GM18499 (cell line): ENCODE measurements around the gene GPR61.

Source experiments
- ATAC-seq: cut with Tn5 transposase; IDR thresholded peaks from one replicate; pipeline ENCODE4 v1.9.1; 2021; ENCODE audit warnings: moderate number of reproducible peaks; ENCODE audit not compliant: insufficient read depth, unreplicated experiment

GPR61 gene

GRCh38 chr1:109532365-109533136 is 7.1 kb upstream of the GPR61 start:
- no peak for ATAC-seq

- ATAC-seq: no peak
Measured at GRCh38 chr1:109534307-109534858, 5.3 kb upstream of the GPR61 start.

- ATAC-seq: no peak
Measured at GRCh38 chr1:109535481-109535880, 4.2 kb upstream of the GPR61 start.

- ATAC-seq: no peak
Measured at GRCh38 chr1:109535971-109536491, 3.6 kb upstream of the GPR61 start.

- ATAC-seq: no peak
Measured at GRCh38 chr1:109537450-109538178, 2.1 kb upstream of the GPR61 start.

GRCh38 chr1:109538827-109539555 is 681 bp upstream of the GPR61 start:
- ATAC-seq: no peak

GRCh38 chr1:109541102-109541501 is 1.4 kb downstream of the GPR61 start:
- no peak for ATAC-seq

GRCh38 chr1:109542657-109543056 is 3.0 kb downstream of the GPR61 start:
- no peak for ATAC-seq

- no peak for ATAC-seq
Measured at GRCh38 chr1:109543283-109543987, 3.8 kb downstream of the GPR61 start.

- no peak for ATAC-seq
Measured at GRCh38 chr1:109543988-109544735, 4.5 kb downstream of the GPR61 start.

GRCh38 chr1:109546311-109547109 is 6.8 kb downstream of the GPR61 start:
- no peak for ATAC-seq

- ATAC-seq: no peak
Measured at GRCh38 chr1:109547463-109548320, 8.0 kb downstream of the GPR61 start.

GRCh38 chr1:109548321-109549267 is 8.9 kb downstream of the GPR61 start, which contains the start of gene GNAI3:
Gene GNAI3 (plus strand): TSS chr1:109548615. CDS start chr1:109548721, 106 bp downstream.
- peak; percentile 80 for ATAC-seq

GRCh38 chr1:109556563-109556962 is 16.9 kb downstream of the GPR61 start:
- no peak for ATAC-seq

- ATAC-seq: no peak
Measured at GRCh38 chr1:109557520-109557919, 17.8 kb downstream of the GPR61 start.

- ATAC-seq: no peak
Measured at GRCh38 chr1:109559995-109560394, 20.3 kb downstream of the GPR61 start.
